SK-N-MC (cell line): Measurements from ENCODE around the gene GPR39.

Experiments used
- EZH2 ChIP-seq: fragments of 200-600 bp; sonication (generic); IDR thresholded peaks from one replicate; pipeline ENCODE4 v1.6.1; 2017; ENCODE audit warnings: antibody characterized with exemption
- POLR2AphosphoS5 ChIP-seq: IDR thresholded peaks from 2 replicates; pipeline ENCODE4 v1.6.1; 2012; ENCODE audit warnings: mild to moderate bottlenecking, low read depth, low read length, borderline replicate concordance

- no peak for TF ChIP-seq EZH2
- TF ChIP-seq POLR2AphosphoS5: no peak
These were observed 249.0 kb downstream of the GPR39 start for GRCh38 chr2:132665401-132666140.
